Measurements from ENCODE around the gene MEAF6. TPM values are rescaled to one million over a fixed set of nuclear protein-coding genes. Genes with fewer than 3 reads are reported as not detected.

The MEAF6 gene
- total RNA-seq, 1 donor from 2014 or later, result 77.3 TPM

DNA sequence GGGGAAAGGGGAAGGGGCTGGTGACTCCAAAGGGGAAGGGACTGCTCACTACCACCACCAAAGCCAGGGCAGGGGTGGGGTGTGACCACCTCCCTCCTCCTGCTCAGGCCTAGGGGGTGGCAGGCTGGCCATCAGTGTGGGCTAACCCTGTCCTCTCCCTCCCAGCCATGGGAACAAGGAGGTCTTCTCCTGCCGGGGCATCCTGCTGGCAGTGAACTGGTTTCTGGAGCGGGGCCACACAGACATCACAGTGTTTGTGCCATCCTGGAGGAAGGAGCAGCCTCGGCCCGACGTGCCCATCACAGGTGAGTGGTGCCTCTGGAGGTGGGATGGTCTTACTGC lies 34.5 kb downstream of the MEAF6 start:
- H3K36me3 Mint-ChIP-seq (ENCODE audit: low read depth), result no peaks in the 10 kb centered on the region
- no peak for DNase-seq (ENCODE audit: low read depth, low spot score)
- no peaks in the 10 kb centered on the region for H3K27me3 Mint-ChIP-seq (ENCODE audit: low read depth)
- no peak overlapping the region for H3K27ac Mint-ChIP-seq (ENCODE audit: unreplicated experiment)
- H3K4me3 Mint-ChIP-seq, result no peak overlapping the region
- TF ChIP-seq, protein P1, sequence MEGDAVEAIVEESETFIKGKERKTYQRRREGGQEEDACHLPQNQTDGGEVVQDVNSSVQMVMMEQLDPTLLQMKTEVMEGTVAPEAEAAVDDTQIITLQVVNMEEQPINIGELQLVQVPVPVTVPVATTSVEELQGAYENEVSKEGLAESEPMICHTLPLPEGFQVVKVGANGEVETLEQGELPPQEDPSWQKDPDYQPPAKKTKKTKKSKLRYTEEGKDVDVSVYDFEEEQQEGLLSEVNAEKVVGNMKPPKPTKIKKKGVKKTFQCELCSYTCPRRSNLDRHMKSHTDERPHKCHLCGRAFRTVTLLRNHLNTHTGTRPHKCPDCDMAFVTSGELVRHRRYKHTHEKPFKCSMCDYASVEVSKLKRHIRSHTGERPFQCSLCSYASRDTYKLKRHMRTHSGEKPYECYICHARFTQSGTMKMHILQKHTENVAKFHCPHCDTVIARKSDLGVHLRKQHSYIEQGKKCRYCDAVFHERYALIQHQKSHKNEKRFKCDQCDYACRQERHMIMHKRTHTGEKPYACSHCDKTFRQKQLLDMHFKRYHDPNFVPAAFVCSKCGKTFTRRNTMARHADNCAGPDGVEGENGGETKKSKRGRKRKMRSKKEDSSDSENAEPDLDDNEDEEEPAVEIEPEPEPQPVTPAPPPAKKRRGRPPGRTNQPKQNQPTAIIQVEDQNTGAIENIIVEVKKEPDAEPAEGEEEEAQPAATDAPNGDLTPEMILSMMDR (conservative IDR thresholded peaks at IDR 0.05), result no peak
- peaks cover 17% of the 10 kb centered on the region for H3K4me1 Mint-ChIP-seq
- H3K9me3 Mint-ChIP-seq, result no peaks in the 10 kb centered on the region

DNA sequence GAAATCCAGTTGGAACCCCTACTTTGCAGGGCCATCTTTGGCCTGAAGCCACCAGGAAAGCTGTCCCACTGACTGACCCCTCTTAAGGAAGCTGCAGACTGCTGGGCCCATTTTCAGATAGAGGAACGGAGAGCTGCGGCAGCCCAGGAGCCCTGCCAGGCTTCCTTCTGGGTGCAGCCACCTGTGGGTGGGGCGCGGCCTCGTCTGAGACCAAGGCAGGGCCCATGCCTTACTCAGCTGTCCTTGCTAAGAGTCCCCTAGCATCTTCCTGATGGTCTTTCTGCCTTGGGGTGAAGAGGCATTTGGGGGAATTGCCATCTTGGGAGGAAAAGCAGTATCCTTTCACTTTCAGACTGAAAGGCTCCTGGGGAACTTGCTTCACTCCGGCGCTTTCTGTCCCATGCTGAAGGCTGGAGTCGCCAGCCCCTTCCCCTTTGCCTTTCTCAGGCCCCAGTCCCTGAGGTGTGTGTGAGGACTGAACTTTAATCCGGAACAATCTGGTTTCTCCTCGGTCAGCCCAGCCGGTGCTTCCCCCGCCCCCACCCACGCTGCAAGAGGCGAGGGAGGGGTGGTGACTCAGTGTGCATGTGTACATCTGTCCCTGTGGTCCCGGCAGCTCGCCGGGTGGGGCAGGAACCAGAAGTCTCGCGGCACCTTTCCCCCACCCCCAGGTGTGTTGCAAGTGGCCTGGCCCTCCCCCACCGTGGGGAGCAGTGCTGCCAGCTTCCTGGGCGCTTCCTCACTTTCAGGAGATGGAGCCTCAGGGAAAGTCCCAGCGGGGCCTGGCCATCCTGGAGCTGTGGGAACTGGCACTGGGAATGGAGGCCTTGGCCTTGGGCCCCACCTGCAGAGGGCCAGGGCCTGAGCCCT lies 35.1 kb downstream of the MEAF6 start:
- no peaks in the 10 kb centered on the region for H3K27me3 Mint-ChIP-seq (ENCODE audit: low read depth)
- H3K36me3 Mint-ChIP-seq (ENCODE audit: low read depth), result no peaks in the 10 kb centered on the region
- H3K4me1 Mint-ChIP-seq, result peaks cover 18% of the 10 kb centered on the region
- no peak overlapping the region for H3K27ac Mint-ChIP-seq (ENCODE audit: unreplicated experiment)
- H3K9me3 Mint-ChIP-seq, result no peaks in the 10 kb centered on the region
- DNase-seq (ENCODE audit: low read depth, low spot score), result no peak
- H3K4me3 Mint-ChIP-seq, result no peak overlapping the region
- TF ChIP-seq, protein P1 (conservative IDR thresholded peaks at IDR 0.05), result no peak

DNA sequence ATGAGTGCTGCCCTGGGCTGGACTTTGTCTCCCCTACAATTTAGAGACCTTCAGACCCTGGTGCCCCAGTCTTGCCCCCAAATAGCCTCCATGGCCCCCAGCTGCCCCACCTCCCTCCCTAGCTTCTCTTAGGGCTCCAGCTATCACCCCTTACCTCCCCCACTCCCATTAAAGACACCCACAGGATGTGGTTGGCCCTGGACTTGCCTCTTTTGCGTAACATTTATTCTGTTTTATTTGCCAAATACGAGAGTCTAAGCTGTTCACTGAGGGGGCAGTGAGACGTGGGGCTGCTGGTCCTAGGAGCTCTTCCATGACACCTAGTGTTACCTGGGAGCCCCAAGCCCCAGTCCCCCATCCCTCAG lies 35.7 kb downstream of the MEAF6 start:
- TF ChIP-seq, protein P1 (conservative IDR thresholded peaks at IDR 0.05), result no peak
- Mint-ChIP-seq H3K27me3 (ENCODE audit: low read depth) (peaks cover 2% of the 10 kb centered on the region), H3K4me1 (peaks cover 20% of the 10 kb centered on the region), H3K4me3 (no peak overlapping the region), H3K36me3 (ENCODE audit: low read depth) (no peaks in the 10 kb centered on the region), H3K9me3 (no peaks in the 10 kb centered on the region), H3K27ac (ENCODE audit: unreplicated experiment) (no peak overlapping the region)
- DNase-seq (ENCODE audit: low read depth, low spot score), result no peak

DNA sequence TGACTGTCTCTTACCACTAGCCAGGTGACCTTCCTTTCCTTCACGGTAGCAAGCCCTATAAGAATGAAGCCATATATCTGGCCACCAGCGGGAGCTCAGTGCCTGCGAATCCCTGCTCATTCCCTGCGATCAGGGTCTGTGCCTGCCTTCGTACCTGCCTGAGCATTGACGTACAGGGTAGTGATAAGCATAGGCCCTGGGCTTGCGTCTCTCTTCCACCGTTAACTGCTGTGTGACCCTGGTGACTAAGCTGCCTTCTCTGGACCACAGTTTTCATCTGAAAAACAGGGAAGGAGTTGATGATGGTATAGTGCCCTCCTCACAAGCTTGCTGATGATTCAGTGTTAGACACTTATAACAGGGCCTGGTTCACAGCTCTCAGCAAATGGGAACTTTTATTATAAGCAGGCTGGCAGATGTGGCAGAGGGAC lies 36.1 kb downstream of the MEAF6 start:
- peaks cover 6% of the 10 kb centered on the region for H3K27me3 Mint-ChIP-seq (ENCODE audit: low read depth)
- peak overlapping the region; percentile 42 for H3K4me3 Mint-ChIP-seq
- H3K9me3 Mint-ChIP-seq, result no peaks in the 10 kb centered on the region
- TF ChIP-seq, protein P1 (conservative IDR thresholded peaks at IDR 0.05), result no peak
- H3K27ac Mint-ChIP-seq (ENCODE audit: unreplicated experiment), result no peak overlapping the region
- DNase-seq (ENCODE audit: low read depth, low spot score), result no peak
- no peaks in the 10 kb centered on the region for H3K36me3 Mint-ChIP-seq (ENCODE audit: low read depth)
- H3K4me1 Mint-ChIP-seq, result peaks cover 24% of the 10 kb centered on the region

DNA sequence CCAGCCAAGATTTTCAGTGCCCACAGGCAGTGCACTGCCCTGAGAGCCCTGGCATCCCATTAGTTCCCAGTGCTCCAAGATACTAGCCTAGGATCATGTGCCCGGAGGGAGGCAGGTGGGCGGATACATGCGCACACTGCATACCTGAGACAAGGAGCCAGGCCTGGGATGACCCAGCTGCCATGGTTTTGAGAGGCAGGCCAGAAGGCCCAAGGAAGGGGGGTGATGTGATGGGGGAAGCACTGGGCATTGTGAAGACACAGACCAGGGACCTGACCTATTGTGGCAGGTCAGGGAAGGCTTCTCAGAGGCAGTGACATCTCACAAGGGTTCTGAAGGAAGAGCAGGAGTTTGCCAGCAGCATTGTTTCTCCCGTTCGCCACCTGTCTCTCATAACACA lies 36.6 kb downstream of the MEAF6 start:
- peak overlapping the region; percentile 42 for H3K4me3 Mint-ChIP-seq
- TF ChIP-seq, protein P1 (conservative IDR thresholded peaks at IDR 0.05), result no peak
- peak overlapping the region; percentile 12 for H3K27ac Mint-ChIP-seq (ENCODE audit: unreplicated experiment)
- no peak for DNase-seq (ENCODE audit: low read depth, low spot score)
- no peaks in the 10 kb centered on the region for H3K9me3 Mint-ChIP-seq
- no peaks in the 10 kb centered on the region for H3K36me3 Mint-ChIP-seq (ENCODE audit: low read depth)
- H3K27me3 Mint-ChIP-seq (ENCODE audit: low read depth), result peaks cover 11% of the 10 kb centered on the region
- peaks cover 26% of the 10 kb centered on the region for H3K4me1 Mint-ChIP-seq

Data from neural crest cell (in vitro differentiated cells).